HCT116 (cell line): ENCODE results near the gene RNGTT. TPM values are rescaled to one million over a fixed set of nuclear protein-coding genes. Genes with fewer than 3 reads are reported as not detected.

Experiments
- ATAC-seq: fragments of 200-7000 bp; cut with Tn5 transposase; 2 replicates; pipeline ENCODE4 v1.9.1; 2020; ENCODE audit warnings: mild to moderate bottlenecking, moderate library complexity
- BruUV-seq: library from RNA; stranded (reverse); fragments of 400-500 nt; replicated peaks from 2 replicates; lab custom pipeline; 2021; lab: Mats Ljungman, UMichigan
- CTCF ChIA-PET: fragments of 300-600 bp; sonication (Branson Sonifier 250); formaldehyde crosslinking; loops from one replicate; lab custom pipeline; 2021; ENCODE audit warnings: antibody characterized with exemption; lab: Charles Lee
- POLR2A ChIA-PET: fragments of 300-600, 350-600 bp; sonication (Branson Sonifier 250); formaldehyde crosslinking; loops from one replicate; lab custom pipeline; 2021; ENCODE audit warnings: antibody characterized with exemption; lab: Charles Lee
- RAD21 ChIA-PET, 2 experiments: fragments of 300-600 bp; sonication (Branson Sonifier 250); formaldehyde crosslinking; loops; one replicate each; lab custom pipeline; 2023; ENCODE audit warnings: low total read pairs in 2 of 2; ENCODE audit not compliant: uncharacterized antibody in 2 of 2, unreplicated experiment in 2 of 2, low non-redundant PET in 1 of 2; lab: Charles Lee
- DNase-seq: peaks from one replicate; pipeline ENCODE4 v3.0.0-alpha.2; 2010; ENCODE audit warnings: low read depth, low spot score
- H2AFZ ChIP-seq: fragments of 200-600 bp; shearing (Covaris generic), sonication (generic); 2 replicates; pipeline ENCODE4 v1.6.1; 2017; ENCODE audit warnings: low read depth, mixed run types, mixed read lengths, antibody characterized with exemption, low read length; ENCODE audit not compliant: poor library complexity, severe bottlenecking
- H3K27ac ChIP-seq: 2 replicates; pipeline ENCODE4 v1.5.1; 2012; ENCODE audit warnings: low read depth, low read length
- H3K27me3 ChIP-seq: fragments of 200-600 bp; sonication (generic); 2 replicates; pipeline ENCODE4 v1.6.1; 2016; ENCODE audit warnings: mixed run types, low read length, mixed read lengths; ENCODE audit not compliant: insufficient read depth
- H3K36me3 ChIP-seq, 2 experiments: fragments of 200-500 bp in 1 of 2; fragments of 200-600 bp in 1 of 2; sonication (Bioruptor generic) in 1 of 2; sonication (generic) in 1 of 2; 2 replicates each; pipeline versions ENCODE4 v1.5.1 to v1.6.1; 2014 to 2016; ENCODE audit warnings: low read length in 2 of 2, inconsistent platforms in 1 of 2, mixed read lengths in 1 of 2, mixed run types in 1 of 2; ENCODE audit not compliant: insufficient read depth in 2 of 2, control insufficient read depth in 1 of 2
- H3K4me1 ChIP-seq, 2 experiments: fragments of 200-600 bp in 1 of 2; sonication (generic) in 1 of 2; 2 replicates each; pipeline versions ENCODE4 v1.5.1 to v1.6.1; 2012 to 2017; ENCODE audit warnings: low read length in 2 of 2, inconsistent platforms in 1 of 2, mild to moderate bottlenecking in 1 of 2, mixed read lengths in 1 of 2, mixed run types in 1 of 2, moderate library complexity in 1 of 2; ENCODE audit not compliant: insufficient read depth in 2 of 2, control insufficient read depth in 1 of 2
- H3K4me2 ChIP-seq: fragments of 200-600 bp; sonication (generic); 2 replicates; pipeline ENCODE4 v1.6.1; 2017; ENCODE audit warnings: mixed run types, low read length, mixed read lengths
- H3K4me3 ChIP-seq, 2 experiments: fragments of 200-600 bp in 1 of 2; sonication (generic) in 1 of 2; replicated peaks in 1 of 2; 2 replicates each; pipeline ENCODE4 v1.5.1; 2011 to 2016; ENCODE audit warnings: low read length in 2 of 2, control low read depth in 1 of 2, low read depth in 1 of 2, mild to moderate bottlenecking in 1 of 2, mixed read lengths in 1 of 2, mixed run types in 1 of 2
- H3K79me2 ChIP-seq: fragments of 200-600 bp; sonication (generic); 2 replicates; pipeline ENCODE4 v1.6.1; 2017; ENCODE audit warnings: mild to moderate bottlenecking, mixed run types, low read length, moderate library complexity, mixed read lengths; ENCODE audit not compliant: insufficient read depth
- H3K9ac ChIP-seq: fragments of 200-600 bp; sonication (generic); 2 replicates; pipeline ENCODE4 v1.6.1; 2016; ENCODE audit warnings: low read length, mixed read lengths
- H3K9me2 ChIP-seq: fragments of 200-600 bp; sonication (generic), shearing (Covaris generic); 2 replicates; pipeline ENCODE4 v1.6.1; 2017; ENCODE audit warnings: mixed run types, mild to moderate bottlenecking, moderate library complexity; ENCODE audit not compliant: insufficient read depth
- H3K9me3 ChIP-seq, 2 experiments: fragments of 200-500 bp in 1 of 2; fragments of 200-600 bp in 1 of 2; sonication (Bioruptor generic) in 1 of 2; sonication (generic) in 1 of 2; 2 replicates each; pipeline ENCODE4 v1.6.1; 2014 to 2017; ENCODE audit warnings: low read length in 2 of 2, mixed read lengths in 2 of 2, inconsistent platforms in 1 of 2, low read depth in 1 of 2, mild to moderate bottlenecking in 1 of 2, mixed run types in 1 of 2, moderate library complexity in 1 of 2; ENCODE audit not compliant: control insufficient read depth in 1 of 2, insufficient read depth in 1 of 2
- H4K20me1 ChIP-seq: fragments of 200-600 bp; sonication (generic), shearing (Covaris generic); 2 replicates; pipeline ENCODE4 v1.6.1; 2017; ENCODE audit warnings: mixed run types, mild to moderate bottlenecking, moderate library complexity; ENCODE audit not compliant: insufficient read depth
- CTCF ChIP-seq, 3 experiments: fragments of 200-600 bp in 1 of 3; sonication (generic) in 1 of 3; IDR thresholded peaks in 2 of 3; conservative IDR thresholded peaks in 1 of 3; 2 replicates each; pipeline ENCODE4 v1.5.1; 2012 to 2017; ENCODE audit warnings: low read depth in 2 of 3, low read length in 2 of 3, antibody characterized with exemption in 1 of 3, borderline replicate concordance in 1 of 3, control low read depth in 1 of 3, mild to moderate bottlenecking in 1 of 3, mixed read lengths in 1 of 3, mixed run types in 1 of 3, moderate library complexity in 1 of 3; ENCODE audit not compliant: insufficient read depth in 1 of 3
- ELF1 ChIP-seq: IDR thresholded peaks from 2 replicates; pipeline ENCODE4 v1.6.1; 2012; ENCODE audit warnings: low read depth, borderline replicate concordance
- EZH2phosphoT487 ChIP-seq: fragments of 200-600 bp; IDR thresholded peaks from 2 replicates; pipeline ENCODE4 v1.6.1; 2018; ENCODE audit warnings: antibody characterized with exemption, borderline replicate concordance
- FOSL1 ChIP-seq: IDR thresholded peaks from 2 replicates; pipeline ENCODE4 v1.6.1; 2012; ENCODE audit warnings: low read depth
- MAX ChIP-seq: IDR thresholded peaks from 2 replicates; pipeline ENCODE4 v1.6.1; 2012
- POLR2A ChIP-seq: IDR thresholded peaks from 2 replicates; pipeline ENCODE4 v1.7.0; 2011; ENCODE audit warnings: borderline replicate concordance; ENCODE audit not compliant: insufficient read depth, insufficient read length; ENCODE audit errors: extremely low read depth
- POLR2AphosphoS5 ChIP-seq: IDR thresholded peaks from 2 replicates; pipeline ENCODE4 v1.6.1; 2011; ENCODE audit warnings: mild to moderate bottlenecking, low read depth, low read length, moderate library complexity
- SIN3A ChIP-seq: IDR thresholded peaks from 2 replicates; pipeline ENCODE4 v1.6.1; 2012; ENCODE audit warnings: low read depth
- SP1 ChIP-seq: IDR thresholded peaks from 2 replicates; pipeline ENCODE4 v1.6.1; 2012; ENCODE audit warnings: low read depth
- SRF ChIP-seq: IDR thresholded peaks from 2 replicates; pipeline ENCODE4 v1.6.1; 2012; ENCODE audit warnings: low read depth
- YY1 ChIP-seq: IDR thresholded peaks from 2 replicates; pipeline ENCODE4 v1.6.1; 2011; ENCODE audit warnings: low read length, low read depth, moderate library complexity, mild to moderate bottlenecking; ENCODE audit not compliant: insufficient replicate concordance; ENCODE audit errors: extremely low read depth
- ZFX ChIP-seq: fragments of 450-650 bp; IDR thresholded peaks from 2 replicates; pipeline ENCODE4 v1.6.1; 2017
- intact Hi-C: fragments of 100-400 bp; cut with micrococcal nuclease; formaldehyde crosslinking; loops from 2 replicates; pipeline ENCODE4 v1.10.0; 2022
- total RNA-seq: library from RNA; stranded (reverse); gene quantifications from one replicate; pipeline ENCODE4 v1.2.1, GENCODE V29; 2021; ENCODE audit not compliant: unreplicated experiment

The RNGTT gene
- total RNA-seq, 1 experiment from 2014 or later: 23.0 TPM

GRCh38 chr6:88680654-88681053 is 282.8 kb downstream of the RNGTT start:
- CTCF ChIA-PET: no interaction called here
- H3K4me3 ChIP-seq: no peak overlapping the region
- ATAC-seq (no peak), DNase-seq (no peak)
- H4K20me1 ChIP-seq: no peaks in the 10 kb centered on the region
- no peak overlapping the region for H3K27ac ChIP-seq
- 0 out of 4 replicates have a peak, but pooled peaks cover 0 to 2% of the 10 kb centered on the region in 2 experiments for H3K4me1 ChIP-seq
- no peaks in the 10 kb centered on the region for H3K9me2 ChIP-seq
- TF ChIP-seq EZH2phosphoT487 (no peak), FOSL1 (no peak), SP1 (no peak), SIN3A (no peak), SRF (no peak), CTCF (IDR thresholded peaks at IDR 0.05 in 2 of 3, conservative IDR thresholded peaks at IDR 0.05 in 1 of 3; ENCODE audit: borderline replicate concordance in 1 of 3, insufficient read depth in 1 of 3, low read depth in 2 of 3, low read length in 2 of 3) (no peak), YY1 (no peak), ZFX (no peak), POLR2AphosphoS5 (no peak), MAX (no peak), ELF1 (no peak), POLR2A (no peak)
- H3K36me3 ChIP-seq: no peaks in the 10 kb centered on the region
- POLR2A ChIA-PET: no interaction called here
- H3K9ac ChIP-seq: no peak overlapping the region
- intact Hi-C loops: no loop called here
- RAD21 ChIA-PET: no interaction called here
- H3K9me3 ChIP-seq: no peaks in the 10 kb centered on the region
- no peaks in the 10 kb centered on the region for H3K79me2 ChIP-seq
- H3K4me2 ChIP-seq: no peak overlapping the region
- H3K27me3 ChIP-seq: no peaks in the 10 kb centered on the region
- H2AFZ ChIP-seq: no peak overlapping the region
- no TSS peak for BruUV-seq
